ENCODE results near the gene SLC22A3. TPM values are rescaled to one million over a fixed set of nuclear protein-coding genes. Genes with fewer than 3 reads are reported as not detected.

SLC22A3 gene
- total and polyA plus RNA-seq, 11 donors = 0.45 to 3.0 (median 0.75) TPM

DNA sequence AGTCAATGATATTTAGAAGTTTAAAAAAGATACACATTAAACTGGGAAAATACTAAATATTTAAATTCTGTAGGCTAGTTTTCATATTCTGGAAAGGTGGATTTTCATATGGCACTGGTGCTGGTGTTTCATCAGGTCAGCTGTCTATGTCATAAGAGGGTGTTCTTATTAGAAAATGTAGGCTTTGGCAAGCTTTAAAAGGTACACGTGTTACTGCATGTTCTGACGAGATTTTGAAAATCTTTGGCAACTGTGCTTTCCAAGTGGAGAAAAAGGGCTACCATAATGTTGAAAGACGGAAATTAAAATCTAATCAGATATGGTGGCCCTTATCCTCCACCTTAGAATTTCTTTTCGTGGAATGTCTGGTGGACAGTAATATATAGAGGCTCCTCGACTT, 30.0 kb downstream of the SLC22A3 start:
- intact Hi-C loops (cut with DNase I) = no loop called here
- WGBS, 4 donors = 65 to 75% (median 68%) methylated on average over 5 of the region's 5 CpGs
- no peaks in the 10 kb centered on the region for H3K36me3 ChIP-seq
- DNase-seq (no peak), ATAC-seq (no peak)
- H3K9me3 ChIP-seq = peaks cover 0 to 13% (median 8%) of the 10 kb centered on the region in 12 donors
- no peaks in the 10 kb centered on the region for H3K27me3 ChIP-seq
- TF ChIP-seq, protein P1, sequence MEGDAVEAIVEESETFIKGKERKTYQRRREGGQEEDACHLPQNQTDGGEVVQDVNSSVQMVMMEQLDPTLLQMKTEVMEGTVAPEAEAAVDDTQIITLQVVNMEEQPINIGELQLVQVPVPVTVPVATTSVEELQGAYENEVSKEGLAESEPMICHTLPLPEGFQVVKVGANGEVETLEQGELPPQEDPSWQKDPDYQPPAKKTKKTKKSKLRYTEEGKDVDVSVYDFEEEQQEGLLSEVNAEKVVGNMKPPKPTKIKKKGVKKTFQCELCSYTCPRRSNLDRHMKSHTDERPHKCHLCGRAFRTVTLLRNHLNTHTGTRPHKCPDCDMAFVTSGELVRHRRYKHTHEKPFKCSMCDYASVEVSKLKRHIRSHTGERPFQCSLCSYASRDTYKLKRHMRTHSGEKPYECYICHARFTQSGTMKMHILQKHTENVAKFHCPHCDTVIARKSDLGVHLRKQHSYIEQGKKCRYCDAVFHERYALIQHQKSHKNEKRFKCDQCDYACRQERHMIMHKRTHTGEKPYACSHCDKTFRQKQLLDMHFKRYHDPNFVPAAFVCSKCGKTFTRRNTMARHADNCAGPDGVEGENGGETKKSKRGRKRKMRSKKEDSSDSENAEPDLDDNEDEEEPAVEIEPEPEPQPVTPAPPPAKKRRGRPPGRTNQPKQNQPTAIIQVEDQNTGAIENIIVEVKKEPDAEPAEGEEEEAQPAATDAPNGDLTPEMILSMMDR (IDR thresholded peaks at IDR 0.05) = no peak
- TF ChIP-seq POLR2A (IDR thresholded peaks at IDR 0.05) = no peak
- no peak overlapping the region for H3K27ac ChIP-seq
- no peaks in the 10 kb centered on the region for H3K4me1 ChIP-seq
- H3K4me3 ChIP-seq = no peak overlapping the region

DNA sequence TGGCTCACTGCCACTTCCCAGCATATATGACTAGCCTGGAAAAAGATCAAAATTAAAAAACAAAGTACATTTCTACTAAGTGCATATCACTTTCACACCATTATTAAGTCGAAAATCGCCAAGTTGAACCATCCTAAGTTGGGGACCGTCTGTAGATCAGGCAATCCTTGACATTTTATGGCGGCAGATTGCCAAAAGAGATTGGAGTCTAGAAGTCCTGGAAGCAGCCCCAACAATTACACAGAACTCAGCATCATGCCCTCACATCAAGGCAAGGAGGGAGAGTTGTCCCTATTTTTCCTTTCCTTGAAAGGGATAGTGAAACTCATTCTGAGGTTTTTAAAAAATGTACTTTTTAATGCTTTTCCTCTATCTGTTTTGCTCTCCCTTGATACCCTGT, 30.7 kb downstream of the SLC22A3 start:
- ATAC-seq (no peak), DNase-seq (no peak)
- no peak overlapping the region for H3K4me3 ChIP-seq
- peaks cover 0 to 16% (median 8%) of the 10 kb centered on the region in 12 donors for H3K9me3 ChIP-seq
- TF ChIP-seq, protein P1 (IDR thresholded peaks at IDR 0.05) = no peak
- no peak for TF ChIP-seq POLR2A (IDR thresholded peaks at IDR 0.05)
- H3K27me3 ChIP-seq = no peaks in the 10 kb centered on the region
- no peaks in the 10 kb centered on the region for H3K4me1 ChIP-seq
- WGBS, 4 donors = 64 to 69% (median 65%) methylated on average over 4 of the region's 4 CpGs
- no peaks in the 10 kb centered on the region for H3K36me3 ChIP-seq
- intact Hi-C loops (cut with DNase I) = no loop called here
- no peak overlapping the region for H3K27ac ChIP-seq

DNA sequence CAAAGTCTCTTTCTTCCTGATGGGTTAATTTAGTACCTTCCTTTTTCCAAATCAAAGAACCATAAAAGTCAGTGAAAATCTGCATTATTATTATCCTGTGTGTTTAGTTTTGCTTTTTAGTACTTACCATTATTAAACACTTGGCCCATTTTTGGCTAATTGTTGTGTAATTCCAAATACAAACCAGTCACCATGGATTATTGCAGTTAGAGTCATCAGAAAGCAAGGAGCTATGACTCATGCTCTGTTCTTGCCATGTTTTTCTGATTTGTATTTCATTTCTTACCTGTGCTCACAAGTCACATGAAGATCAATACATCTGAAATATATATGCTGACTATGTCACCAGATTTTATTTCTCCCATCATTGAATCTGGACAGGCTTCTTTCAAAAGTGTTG, 31.3 kb downstream of the SLC22A3 start:
- Histone ChIP-seq H3K27me3 (no peaks in the 10 kb centered on the region), H3K4me1 (no peaks in the 10 kb centered on the region), H3K4me3 (no peak overlapping the region), H3K27ac (no peak overlapping the region), H3K36me3 (no peaks in the 10 kb centered on the region), H3K9me3 (peaks cover 0 to 16% (median 8%) of the 10 kb centered on the region in 12 donors)
- no peak for ATAC-seq
- intact Hi-C loops (cut with DNase I) = no loop called here
- TF ChIP-seq, protein P1 (IDR thresholded peaks at IDR 0.05) = no peak
- TF ChIP-seq POLR2A (IDR thresholded peaks at IDR 0.05) = no peak
- no peak for DNase-seq

DNA sequence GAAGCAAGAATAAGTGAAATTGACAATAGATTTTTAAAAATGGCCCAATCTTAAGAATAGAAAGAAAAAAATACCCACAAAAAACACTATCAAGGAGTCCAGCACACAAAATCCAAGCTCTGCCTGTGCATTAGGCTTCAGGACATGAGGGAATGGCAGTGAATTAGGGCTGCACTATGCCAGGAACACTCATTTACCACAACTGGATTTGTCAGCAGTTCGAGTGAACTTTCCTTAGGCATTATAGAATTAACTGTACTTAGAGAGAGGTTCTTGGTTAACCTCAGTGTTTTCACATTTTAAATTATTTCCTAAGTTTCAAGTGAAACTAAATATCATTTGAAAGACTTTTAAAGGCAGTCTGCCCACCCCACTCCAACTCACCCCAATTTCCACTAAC, 34.8 kb downstream of the SLC22A3 start:
- 62 to 71% (median 67%) methylated on average over 1 of the region's 1 CpG for WGBS, 4 donors
- no peak for TF ChIP-seq POLR2A (IDR thresholded peaks at IDR 0.05)
- TF ChIP-seq, protein P1 (IDR thresholded peaks at IDR 0.05) = no peak
- H3K27ac ChIP-seq = no peak overlapping the region
- ATAC-seq (no peak), DNase-seq (no peak)
- no peak overlapping the region for H3K4me3 ChIP-seq
- intact Hi-C loops (cut with DNase I) = no loop called here
- H3K27me3 ChIP-seq = no peaks in the 10 kb centered on the region
- H3K36me3 ChIP-seq = no peaks in the 10 kb centered on the region
- H3K9me3 ChIP-seq = peaks cover 0 to 16% (median 8%) of the 10 kb centered on the region in 12 donors
- peaks cover 0 to 8% (median 0%) of the 10 kb centered on the region in 12 donors for H3K4me1 ChIP-seq
